GM23338 (cell line): ENCODE data around the gene BPNT1. TPM values are rescaled to one million over a fixed set of nuclear protein-coding genes. Genes with fewer than 3 reads are reported as not detected.

Experiments used
- ATAC-seq: fragments of 200-7000 bp; cut with Tn5 transposase; 3 replicates; pipeline ENCODE4 v1.9.1; 2020
- DNase-seq: peaks from one replicate; pipeline ENCODE4 v3.0.0-alpha.2; 2015; ENCODE audit warnings: low spot score
- H2AFZ ChIP-seq: fragments of 200-600 bp; sonication (generic); 2 replicates; pipeline ENCODE4 v1.8.0; 2016; ENCODE audit warnings: antibody characterized with exemption, mild to moderate bottlenecking, moderate library complexity
- H3F3A ChIP-seq: fragments of 200-600 bp; sonication (generic); replicated peaks from 2 replicates; pipeline ENCODE4 v1.8.0; 2017; ENCODE audit warnings: antibody characterized with exemption, mixed run types, low read depth
- H3K27ac ChIP-seq: fragments of 200-600 bp; sonication (generic); 2 replicates; pipeline ENCODE4 v1.6.1; 2016; ENCODE audit warnings: low read depth
- H3K27me3 ChIP-seq: fragments of 200-600 bp; sonication (generic); 2 replicates; pipeline ENCODE4 v1.8.0; 2016; ENCODE audit warnings: mild to moderate bottlenecking, mixed run types, moderate library complexity; ENCODE audit not compliant: insufficient read depth
- H3K36me3 ChIP-seq: fragments of 200-600 bp; sonication (generic); 2 replicates; pipeline ENCODE4 v1.8.0; 2016; ENCODE audit warnings: mild to moderate bottlenecking; ENCODE audit not compliant: insufficient read depth
- H3K4me1 ChIP-seq: fragments of 200-600 bp; sonication (generic); 2 replicates; pipeline ENCODE4 v1.8.0; 2016; ENCODE audit warnings: mild to moderate bottlenecking, moderate library complexity; ENCODE audit not compliant: insufficient read depth
- H3K4me2 ChIP-seq: fragments of 200-600 bp; sonication (generic); 2 replicates; pipeline ENCODE4 v1.7.1; 2017; ENCODE audit warnings: mixed run types
- H3K4me3 ChIP-seq: fragments of 200-600 bp; sonication (generic); 2 replicates; pipeline ENCODE4 v1.6.1; 2016; ENCODE audit warnings: mixed run types
- H3K79me2 ChIP-seq: fragments of 200-600 bp; sonication (generic); replicated peaks from 2 replicates; pipeline ENCODE4 v1.8.0; 2017; ENCODE audit warnings: mild to moderate bottlenecking; ENCODE audit not compliant: insufficient read depth
- H3K9me2 ChIP-seq: fragments of 200-600 bp; sonication (generic); 2 replicates; pipeline ENCODE4 v1.8.0; 2017; ENCODE audit not compliant: insufficient read depth
- H4K20me1 ChIP-seq: fragments of 200-600 bp; sonication (generic); replicated peaks from 2 replicates; pipeline ENCODE4 v1.8.0; 2017; ENCODE audit warnings: mild to moderate bottlenecking; ENCODE audit not compliant: insufficient read depth
- H3K27ac Mint-ChIP-seq: 2 replicates; pipeline ENCODE4 v1.8.0; 2020; ENCODE audit warnings: inconsistent platforms, mild to moderate bottlenecking, moderate library complexity, mixed read lengths
- H3K27me3 Mint-ChIP-seq: 3 replicates; pipeline ENCODE4 v1.8.0; 2022; ENCODE audit warnings: low read depth, mild to moderate bottlenecking, moderate library complexity, mixed read lengths, inconsistent platforms; ENCODE audit not compliant: insufficient read depth, poor library complexity
- H3K36me3 Mint-ChIP-seq: 3 replicates; pipeline ENCODE4 v1.8.0; 2021; ENCODE audit warnings: low read depth, mild to moderate bottlenecking, inconsistent platforms, moderate library complexity, mixed read lengths
- H3K4me1 Mint-ChIP-seq: 3 replicates; pipeline ENCODE4 v1.8.0; 2020; ENCODE audit warnings: mild to moderate bottlenecking, inconsistent platforms, mixed read lengths
- H3K4me3 Mint-ChIP-seq: 3 replicates; pipeline ENCODE4 v1.8.0; 2021; ENCODE audit warnings: moderate library complexity, mild to moderate bottlenecking, inconsistent platforms, mixed read lengths
- H3K9me3 Mint-ChIP-seq: 3 replicates; pipeline ENCODE4 v1.8.0; 2020; ENCODE audit warnings: moderate library complexity, mild to moderate bottlenecking, inconsistent platforms, mixed read lengths
- CREB1 ChIP-seq: fragments of 250-450 bp; sonication (Bioruptor Pico); IDR thresholded peaks from 2 replicates; pipeline ENCODE4 v1.5.0; 2020; ENCODE audit warnings: low read depth, mild to moderate bottlenecking, moderate library complexity
- EZH2 ChIP-seq: fragments of 200-600 bp; sonication (generic); IDR thresholded peaks from one replicate; pipeline ENCODE4 v1.8.0; 2017; ENCODE audit warnings: antibody characterized with exemption, mild to moderate bottlenecking, low read depth; ENCODE audit not compliant: unreplicated experiment
- JUNB ChIP-seq: IDR thresholded peaks from one replicate; pipeline ENCODE4 v1.6.1; 2016; ENCODE audit warnings: antibody characterized with exemption; ENCODE audit not compliant: unreplicated experiment
- POLR2AphosphoS5 ChIP-seq: IDR thresholded peaks from 2 replicates; pipeline ENCODE4 v1.6.1; 2016; ENCODE audit warnings: antibody characterized with exemption, low read depth
- ZNF331 ChIP-seq: fragments of 250-450 bp; sonication (Bioruptor Pico); IDR thresholded peaks from 2 replicates; pipeline ENCODE4 v1.5.0; 2020; ENCODE audit warnings: low read depth, mild to moderate bottlenecking, moderate library complexity
- ZNF462 ChIP-seq: fragments of 250-450 bp; sonication (Bioruptor Pico); IDR thresholded peaks from 2 replicates; pipeline ENCODE4 v1.5.0; 2020; ENCODE audit warnings: mild to moderate bottlenecking, moderate library complexity
- polyA plus RNA-seq: library from polyadenylated mRNA; unstranded; fragments of >200 nt; fragmentation: Nextera tagmentation; extraction: Ambion mirVana; gene quantifications from 2 replicates; pipeline ENCODE4 v1.2.1, GENCODE V29; 2016
- total RNA-seq: library from RNA; depleted of rRNA; stranded (reverse); fragments of >200 nt; shearing (Covaris generic); gene quantifications from 2 replicates; pipeline ENCODE4 v1.2.3, GENCODE V29; 2014
- TF ChIP-seq, protein P1 (sequence below), 2 experiments: fragments of 200-600 bp in 1 of 2; sonication (generic) in 1 of 2; conservative IDR thresholded peaks; 2 replicates each; pipeline versions ENCODE4 v1.5.1 to v1.6.1; 2016 to 2017; ENCODE audit warnings: antibody characterized with exemption in 2 of 2, low read depth in 2 of 2, mild to moderate bottlenecking in 2 of 2, moderate library complexity in 1 of 2
- TF ChIP-seq, protein P2 (sequence below): IDR thresholded peaks from 2 replicates; pipeline ENCODE4 v1.6.1; 2016; ENCODE audit warnings: antibody characterized with exemption

BPNT1 gene
- total and polyA plus RNA-seq, 2 experiments from 2014 or later = 9.6 to 17.2 TPM

GRCh38 chr1:220084460-220084859 lies 5.1 kb downstream of the BPNT1 start (continued):
- TF ChIP-seq ZNF462 (CRISPR knock-in tag) (no peak), EZH2 (no peak), ZNF331 (no peak), JUNB (no peak)
- TF ChIP-seq, protein P1, sequence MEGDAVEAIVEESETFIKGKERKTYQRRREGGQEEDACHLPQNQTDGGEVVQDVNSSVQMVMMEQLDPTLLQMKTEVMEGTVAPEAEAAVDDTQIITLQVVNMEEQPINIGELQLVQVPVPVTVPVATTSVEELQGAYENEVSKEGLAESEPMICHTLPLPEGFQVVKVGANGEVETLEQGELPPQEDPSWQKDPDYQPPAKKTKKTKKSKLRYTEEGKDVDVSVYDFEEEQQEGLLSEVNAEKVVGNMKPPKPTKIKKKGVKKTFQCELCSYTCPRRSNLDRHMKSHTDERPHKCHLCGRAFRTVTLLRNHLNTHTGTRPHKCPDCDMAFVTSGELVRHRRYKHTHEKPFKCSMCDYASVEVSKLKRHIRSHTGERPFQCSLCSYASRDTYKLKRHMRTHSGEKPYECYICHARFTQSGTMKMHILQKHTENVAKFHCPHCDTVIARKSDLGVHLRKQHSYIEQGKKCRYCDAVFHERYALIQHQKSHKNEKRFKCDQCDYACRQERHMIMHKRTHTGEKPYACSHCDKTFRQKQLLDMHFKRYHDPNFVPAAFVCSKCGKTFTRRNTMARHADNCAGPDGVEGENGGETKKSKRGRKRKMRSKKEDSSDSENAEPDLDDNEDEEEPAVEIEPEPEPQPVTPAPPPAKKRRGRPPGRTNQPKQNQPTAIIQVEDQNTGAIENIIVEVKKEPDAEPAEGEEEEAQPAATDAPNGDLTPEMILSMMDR (conservative IDR thresholded peaks at IDR 0.05; ENCODE audit: low read depth in 2 of 2) = no peak

DNA sequence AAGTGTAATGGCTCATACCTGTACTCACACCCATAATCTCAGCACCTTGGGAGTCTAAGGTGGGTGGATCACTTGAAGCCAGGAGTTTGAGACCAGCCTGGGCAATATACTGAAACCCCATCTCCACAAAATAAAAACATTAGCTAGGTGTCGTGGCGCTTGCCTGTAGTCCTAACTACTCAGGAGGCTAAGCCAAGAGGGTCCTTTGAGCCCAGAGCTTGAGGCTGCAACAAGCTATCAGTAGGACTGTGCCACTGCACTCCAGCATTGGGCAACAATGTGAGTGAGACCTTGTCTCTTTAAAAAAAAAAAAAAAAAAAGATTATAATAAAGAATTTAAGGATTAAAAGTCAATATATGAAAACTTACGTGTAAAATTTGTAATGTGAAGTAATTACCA lies 11.7 kb downstream of the BPNT1 start:
- H3F3A ChIP-seq = no peaks in the 10 kb centered on the region
- Mint-ChIP-seq H3K4me3 (no peak overlapping the region), H3K27me3 (no peaks in the 10 kb centered on the region), H3K4me1 (no peaks in the 10 kb centered on the region), H3K9me3 (no peaks in the 10 kb centered on the region), H3K36me3 (no peaks in the 10 kb centered on the region; the same call in 2 of the 3 replicates), H3K27ac (no peak overlapping the region)
- no peak overlapping the region for H3K4me3 ChIP-seq
- H3K27ac ChIP-seq = no peak overlapping the region
- 0 out of 2 replicates have a peak, but pooled peaks cover 9% of the 10 kb centered on the region for H4K20me1 ChIP-seq
- no peaks in the 10 kb centered on the region for H3K27me3 ChIP-seq
- no peak overlapping the region for H2AFZ ChIP-seq
- H3K4me2 ChIP-seq = no peak overlapping the region
- no peak for DNase-seq
- TF ChIP-seq, protein P2, sequence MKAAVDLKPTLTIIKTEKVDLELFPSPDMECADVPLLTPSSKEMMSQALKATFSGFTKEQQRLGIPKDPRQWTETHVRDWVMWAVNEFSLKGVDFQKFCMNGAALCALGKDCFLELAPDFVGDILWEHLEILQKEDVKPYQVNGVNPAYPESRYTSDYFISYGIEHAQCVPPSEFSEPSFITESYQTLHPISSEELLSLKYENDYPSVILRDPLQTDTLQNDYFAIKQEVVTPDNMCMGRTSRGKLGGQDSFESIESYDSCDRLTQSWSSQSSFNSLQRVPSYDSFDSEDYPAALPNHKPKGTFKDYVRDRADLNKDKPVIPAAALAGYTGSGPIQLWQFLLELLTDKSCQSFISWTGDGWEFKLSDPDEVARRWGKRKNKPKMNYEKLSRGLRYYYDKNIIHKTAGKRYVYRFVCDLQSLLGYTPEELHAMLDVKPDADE = no peak
- TF ChIP-seq POLR2AphosphoS5 (no peak), CREB1 (CRISPR knock-in tag) (no peak)
- H3K4me1 ChIP-seq = no peaks in the 10 kb centered on the region
- no peaks in the 10 kb centered on the region for H3K9me2 ChIP-seq
- 0 out of 2 replicates have a peak, but pooled peaks cover 3% of the 10 kb centered on the region for H3K79me2 ChIP-seq
- ATAC-seq = no peak
- 0 out of 2 replicates have a peak, but pooled peaks cover 2% of the 10 kb centered on the region for H3K36me3 ChIP-seq
